Neural progenitor cell (in vitro differentiated cells): ENCODE results near the gene CDK5R1. TPM values are rescaled to one million over a fixed set of nuclear protein-coding genes. Genes with fewer than 3 reads are reported as not detected.

ENCODE experiments used
- DNase-seq: peaks from one replicate; pipeline ENCODE4 v3.0.0-alpha.2; 2016; ENCODE audit warnings: low spot score
- H2AFZ ChIP-seq: fragments of 200-600 bp; sonication (generic); replicated peaks from 2 replicates; pipeline ENCODE4 v1.6.1; 2016; ENCODE audit warnings: antibody characterized with exemption
- H3F3A ChIP-seq: fragments of 200-600 bp; sonication (generic); 2 replicates; pipeline ENCODE4 v1.6.1; 2016; ENCODE audit warnings: antibody characterized with exemption, low read depth
- H3K27ac ChIP-seq: fragments of 200-600 bp; sonication (generic); 2 replicates; pipeline ENCODE4 v1.5.1; 2016; ENCODE audit warnings: mild to moderate bottlenecking
- H3K27me3 ChIP-seq: fragments of 200-600 bp; sonication (generic); 2 replicates; pipeline ENCODE4 v1.6.1; 2016; ENCODE audit warnings: mild to moderate bottlenecking, moderate library complexity
- H3K36me3 ChIP-seq: fragments of 200-600 bp; sonication (generic); 2 replicates; pipeline ENCODE4 v1.5.1; 2016
- H3K4me1 ChIP-seq: fragments of 200-600 bp; sonication (generic); 2 replicates; pipeline ENCODE4 v1.6.1; 2016; ENCODE audit warnings: mixed run types
- H3K4me2 ChIP-seq: fragments of 200-600 bp; sonication (generic); 2 replicates; pipeline ENCODE4 v1.6.1; 2016
- H3K4me3 ChIP-seq: fragments of 200-600 bp; sonication (generic); 2 replicates; pipeline ENCODE4 v1.5.1; 2016
- H3K79me2 ChIP-seq: fragments of 200-600 bp; sonication (generic); 2 replicates; pipeline ENCODE4 v1.6.1; 2016; ENCODE audit warnings: low read depth
- H3K9ac ChIP-seq: fragments of 200-600 bp; sonication (generic); 2 replicates; pipeline ENCODE4 v1.6.1; 2016
- H3K9me3 ChIP-seq: fragments of 200-600 bp; sonication (generic); 2 replicates; pipeline ENCODE4 v1.5.1; 2016; ENCODE audit warnings: low read depth
- H4K20me1 ChIP-seq: fragments of 200-600 bp; sonication (generic); 2 replicates; pipeline ENCODE4 v1.6.1; 2016; ENCODE audit warnings: low read depth
- H3K27ac Mint-ChIP-seq: 3 replicates; pipeline ENCODE4 v1.8.0; 2021; ENCODE audit warnings: mixed read lengths
- H3K27me3 Mint-ChIP-seq: 2 replicates; pipeline ENCODE4 v1.8.0; 2022; ENCODE audit warnings: low read depth, mild to moderate bottlenecking, inconsistent platforms, moderate library complexity, mixed read lengths; ENCODE audit not compliant: insufficient read depth
- H3K36me3 Mint-ChIP-seq: 3 replicates; pipeline ENCODE4 v1.8.0; 2021; ENCODE audit warnings: mixed read lengths
- H3K4me1 Mint-ChIP-seq: 3 replicates; pipeline ENCODE4 v1.8.0; 2021; ENCODE audit warnings: mixed read lengths
- H3K4me3 Mint-ChIP-seq: 3 replicates; pipeline ENCODE4 v1.8.0; 2021; ENCODE audit warnings: mild to moderate bottlenecking, moderate library complexity, mixed read lengths
- H3K9me3 Mint-ChIP-seq: 3 replicates; pipeline ENCODE4 v1.8.0; 2020; ENCODE audit warnings: mixed read lengths
- CTCF ChIP-seq: fragments of 200-600 bp; sonication (generic); IDR thresholded peaks from 2 replicates; pipeline ENCODE4 v1.5.1; 2017; ENCODE audit warnings: antibody characterized with exemption, mild to moderate bottlenecking
- EZH2 ChIP-seq: fragments of 200-600 bp; sonication (generic); IDR thresholded peaks from 2 replicates; pipeline ENCODE4 v1.6.1; 2017; ENCODE audit warnings: antibody characterized with exemption, mild to moderate bottlenecking, moderate library complexity
- EZH2phosphoT487 ChIP-seq: fragments of 200-600 bp; sonication (generic); IDR thresholded peaks from 2 replicates; pipeline ENCODE4 v1.6.1; 2017; ENCODE audit warnings: antibody characterized with exemption
- total RNA-seq: library from RNA; depleted of rRNA; stranded (reverse); fragments of >200 nt; gene quantifications from 2 replicates; pipeline ENCODE4 v1.2.3, GENCODE V29; 2015; ENCODE audit warnings: low replicate concordance

CDK5R1 gene
- total RNA-seq, 1 donor from 2014 or later: 6.9 TPM

DNA sequence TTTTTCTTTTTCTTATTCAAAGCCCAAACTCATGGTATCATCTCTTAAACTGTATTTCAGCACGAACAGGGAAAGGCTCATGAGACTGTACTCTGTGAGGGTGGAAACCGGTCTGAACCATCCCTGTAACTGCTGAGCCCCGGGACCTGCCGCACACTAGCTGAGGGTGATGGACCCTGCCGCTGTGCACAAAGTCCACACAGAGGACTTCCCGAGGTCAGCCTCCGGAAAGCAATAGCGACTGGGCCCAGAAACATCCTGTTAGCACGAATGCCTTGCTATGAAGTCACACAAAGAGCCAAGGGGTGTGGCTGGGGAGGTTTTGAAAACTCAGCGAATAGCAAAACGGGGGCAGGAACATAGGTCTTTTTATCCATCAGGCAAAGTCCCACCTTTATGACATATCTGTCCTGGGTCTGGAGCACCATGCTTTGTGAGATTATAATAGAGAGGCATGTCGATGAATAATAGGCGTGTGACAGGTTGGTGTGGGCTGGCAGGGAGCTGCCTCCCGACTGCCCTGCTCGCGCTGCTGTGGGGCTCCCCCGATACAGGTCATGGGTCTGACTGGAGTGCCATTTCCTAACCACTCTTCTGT lies 33.4 kb downstream of the CDK5R1 start:
- H4K20me1 ChIP-seq: no peaks in the 10 kb centered on the region
- peaks cover 51% of the 10 kb centered on the region for H3F3A ChIP-seq
- H3K79me2 ChIP-seq: no peaks in the 10 kb centered on the region
- peak overlapping the region; percentile 79 for H3K4me2 ChIP-seq
- peak overlapping the region; percentile 47 for H3K4me3 ChIP-seq
- H3K4me1 ChIP-seq: peaks cover 59% of the 10 kb centered on the region
- no peak for TF ChIP-seq EZH2
- no peak for TF ChIP-seq EZH2phosphoT487
- no peak for TF ChIP-seq CTCF
- H3K27ac ChIP-seq: peak overlapping the region; percentile 8
- Mint-ChIP-seq H3K9me3 (no peaks in the 10 kb centered on the region), H3K4me3 (peak overlapping the region; percentile 81), H3K4me1 (peaks cover 80% of the 10 kb centered on the region), H3K36me3 (no peaks in the 10 kb centered on the region), H3K27ac (peak overlapping the region; percentile 97), H3K27me3 (peaks cover 6% of the 10 kb centered on the region)
- DNase-seq: peak; percentile 39
- peaks cover 7% of the 10 kb centered on the region for H3K27me3 ChIP-seq
- H3K9ac ChIP-seq: no peak overlapping the region
- peak overlapping the region; percentile 72 for H2AFZ ChIP-seq
- no peaks in the 10 kb centered on the region for H3K36me3 ChIP-seq
- no peaks in the 10 kb centered on the region for H3K9me3 ChIP-seq

DNA sequence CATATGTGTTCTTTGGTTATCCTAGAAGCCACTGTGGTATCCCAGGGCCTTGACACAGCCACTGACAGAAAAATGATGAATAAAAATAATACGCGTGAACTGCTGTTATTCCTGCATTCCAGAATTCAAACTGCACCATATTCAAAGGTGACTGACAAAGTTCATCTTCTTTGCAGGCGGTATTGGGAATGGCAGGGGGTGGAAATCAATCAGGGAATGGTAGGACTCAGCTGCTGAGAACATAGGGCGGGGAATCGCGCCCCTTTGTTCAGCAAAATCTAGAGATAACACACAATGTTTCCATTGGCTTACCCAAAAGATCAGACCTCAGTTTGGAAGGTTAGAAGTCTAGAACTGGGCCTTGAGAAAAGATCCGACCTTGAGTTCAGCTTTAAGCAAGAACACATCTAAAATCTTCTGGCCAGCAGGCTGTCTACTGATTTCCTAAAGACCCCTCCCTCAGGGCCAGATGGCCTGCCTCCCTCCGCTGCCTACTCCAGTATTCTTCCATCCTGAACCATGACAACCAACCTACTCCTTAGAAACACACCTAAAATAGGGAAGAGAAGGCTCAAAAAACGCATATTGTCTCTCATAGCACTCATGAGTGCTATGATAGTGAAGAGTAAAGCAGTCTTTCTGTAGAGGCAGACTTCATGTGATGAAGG lies 34.1 kb downstream of the CDK5R1 start:
- Histone ChIP-seq H3K27me3 (peaks cover 7% of the 10 kb centered on the region), H4K20me1 (no peaks in the 10 kb centered on the region), H3K36me3 (no peaks in the 10 kb centered on the region), H3F3A (peaks cover 51% of the 10 kb centered on the region), H3K79me2 (no peaks in the 10 kb centered on the region), H3K9me3 (no peaks in the 10 kb centered on the region), H3K4me1 (peaks cover 55% of the 10 kb centered on the region), H3K4me2 (peak overlapping the region; percentile 79), H3K9ac (no peak overlapping the region), H3K27ac (no peak overlapping the region), H3K4me3 (no peak overlapping the region), H2AFZ (peak overlapping the region; percentile 72)
- no peaks in the 10 kb centered on the region for H3K9me3 Mint-ChIP-seq
- H3K4me3 Mint-ChIP-seq: peak overlapping the region; percentile 81
- peaks cover 8% of the 10 kb centered on the region for H3K27me3 Mint-ChIP-seq
- H3K36me3 Mint-ChIP-seq: no peaks in the 10 kb centered on the region
- no peak for DNase-seq
- TF ChIP-seq EZH2: no peak
- TF ChIP-seq CTCF: no peak
- no peak for TF ChIP-seq EZH2phosphoT487
- H3K27ac Mint-ChIP-seq: peak overlapping the region; percentile 97
- peaks cover 77% of the 10 kb centered on the region for H3K4me1 Mint-ChIP-seq

DNA sequence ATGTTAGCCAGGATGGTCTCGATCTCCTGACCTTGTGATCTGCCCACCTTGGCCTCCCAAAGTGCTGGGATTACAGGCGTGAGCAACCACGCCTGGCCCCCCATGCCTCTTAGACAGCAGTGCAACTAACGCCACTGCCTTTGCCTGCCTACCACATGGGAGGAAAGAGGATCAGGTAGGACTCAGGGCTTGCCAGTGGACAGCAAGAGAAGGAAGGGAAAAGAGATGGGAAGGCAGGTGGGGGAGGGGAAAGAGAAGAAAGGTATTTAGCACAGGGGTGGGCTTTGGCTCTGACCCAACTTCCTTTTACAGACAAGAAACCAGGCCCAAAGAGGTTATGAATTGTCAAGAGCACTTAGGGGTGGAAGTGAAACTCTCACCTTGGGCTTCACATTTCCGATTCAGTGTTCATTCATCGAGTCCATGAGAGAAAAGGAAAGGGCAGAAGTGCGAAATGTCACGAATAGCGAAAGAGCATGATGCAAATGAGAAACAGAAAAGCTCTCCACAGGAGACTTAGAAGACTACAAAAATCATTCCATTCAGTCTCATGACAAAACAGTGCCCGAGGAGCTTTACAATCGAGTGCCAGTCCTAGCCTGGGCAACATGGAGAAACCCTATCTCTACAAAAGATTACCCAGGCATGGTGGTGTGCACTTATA lies 36.4 kb downstream of the CDK5R1 start:
- H3F3A ChIP-seq: peaks cover 33% of the 10 kb centered on the region
- no peak overlapping the region for H3K4me2 ChIP-seq
- no peaks in the 10 kb centered on the region for H3K9me3 ChIP-seq
- peak overlapping the region; percentile 80 for H3K27ac Mint-ChIP-seq
- no peaks in the 10 kb centered on the region for H3K36me3 ChIP-seq
- H3K4me3 Mint-ChIP-seq: no peak overlapping the region
- peaks cover 9% of the 10 kb centered on the region for H3K27me3 Mint-ChIP-seq
- no peak overlapping the region for H3K9ac ChIP-seq
- no peak for TF ChIP-seq EZH2
- TF ChIP-seq EZH2phosphoT487: no peak
- TF ChIP-seq CTCF: no peak
- H3K4me3 ChIP-seq: no peak overlapping the region
- peaks cover 35% of the 10 kb centered on the region for H3K4me1 ChIP-seq
- H4K20me1 ChIP-seq: no peaks in the 10 kb centered on the region
- DNase-seq: no peak
- H3K4me1 Mint-ChIP-seq: peaks cover 55% of the 10 kb centered on the region
- no peaks in the 10 kb centered on the region for H3K79me2 ChIP-seq
- H3K27ac ChIP-seq: no peak overlapping the region
- no peak overlapping the region for H2AFZ ChIP-seq
- no peaks in the 10 kb centered on the region for H3K9me3 Mint-ChIP-seq
- peaks cover 5% of the 10 kb centered on the region for H3K27me3 ChIP-seq
- no peaks in the 10 kb centered on the region for H3K36me3 Mint-ChIP-seq
